Fibroblast of skin of right biceps (primary cell): ENCODE measurements around the gene DALRD3.
A peak's percentile ranks its signal among the peaks of the same experiment; 100 is the strongest.

ENCODE experiments used
- DNase-seq: peaks from one replicate; pipeline ENCODE4 v3.0.0-alpha.2; 2013

The DALRD3 gene

DNA sequence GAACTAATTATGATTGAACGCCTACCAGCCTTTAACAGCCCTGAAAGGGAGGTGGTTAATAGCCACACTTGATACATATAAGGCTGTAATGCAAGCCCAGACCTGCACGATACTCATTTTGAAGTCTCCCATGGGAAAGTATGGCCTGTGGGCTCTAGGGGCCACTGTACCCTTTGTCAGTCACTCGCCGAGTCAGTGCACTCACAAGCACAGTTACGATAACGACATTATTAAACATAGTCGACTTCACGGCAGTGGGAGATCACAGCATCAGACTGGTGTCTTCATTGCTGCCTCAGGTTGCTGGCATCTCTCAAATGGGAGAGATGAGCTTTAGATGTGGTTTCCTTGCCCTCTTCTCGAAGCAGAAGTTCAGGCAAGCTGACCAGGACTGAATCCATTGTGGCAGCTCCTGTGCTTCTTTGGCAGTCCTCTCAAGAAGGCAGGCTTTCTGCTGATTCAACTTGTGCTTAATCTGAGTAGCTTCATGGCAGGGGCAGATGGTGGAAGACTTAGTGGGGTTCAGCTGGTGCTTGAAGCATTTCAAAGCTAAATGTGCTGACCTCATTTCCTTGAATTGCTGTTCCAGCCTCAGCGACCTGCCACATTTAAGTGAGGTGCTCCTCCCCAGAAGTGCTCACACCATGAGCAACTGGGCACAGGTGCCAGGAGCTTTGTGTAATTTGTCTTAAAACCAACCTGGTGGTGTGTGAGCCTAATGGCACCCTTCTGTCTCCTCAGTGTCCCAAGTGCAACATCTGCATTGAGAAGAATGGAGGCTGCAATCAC, 44.1 kb downstream of the DALRD3 start:
- DNase-seq: no peak

- no peak for DNase-seq
These were observed 47.8 kb downstream of the DALRD3 start for GRCh38 chr3:48970586-48970985.

- DNase-seq: no peak
These were observed 51.5 kb downstream of the DALRD3 start for GRCh38 chr3:48966876-48967361.

GRCh38 chr3:48966367-48966766, 52.0 kb downstream of the DALRD3 start:
- DNase-seq: peak; percentile 30
